Ishikawa (cell line): ENCODE measurements around the gene IGF1R.

Experiments used
- CEBPB ChIP-seq: IDR thresholded peaks from 2 replicates; pipeline ENCODE4 v1.6.1; 2012
- CREB1 ChIP-seq: IDR thresholded peaks from 2 replicates; pipeline ENCODE4 v1.6.1; 2012; ENCODE audit warnings: low read depth
- EGR1 ChIP-seq: IDR thresholded peaks from 2 replicates; pipeline ENCODE4 v1.6.1; 2012
- EP300 ChIP-seq: IDR thresholded peaks from 2 replicates; pipeline ENCODE4 v1.6.1; 2012; ENCODE audit warnings: borderline replicate concordance
- FOXM1 ChIP-seq: IDR thresholded peaks from 2 replicates; pipeline ENCODE4 v1.6.1; 2012; ENCODE audit warnings: low read depth, borderline replicate concordance
- RAD21 ChIP-seq: IDR thresholded peaks from 2 replicates; pipeline ENCODE4 v1.6.1; 2012; ENCODE audit warnings: low read depth
- REST ChIP-seq: IDR thresholded peaks from 2 replicates; pipeline ENCODE4 v1.6.1; 2012; ENCODE audit warnings: low read depth, mild to moderate bottlenecking
- TAF1 ChIP-seq: IDR thresholded peaks from 2 replicates; pipeline ENCODE4 v1.6.1; 2012; ENCODE audit warnings: low read depth, mild to moderate bottlenecking
- TCF12 ChIP-seq: IDR thresholded peaks from 2 replicates; pipeline ENCODE4 v1.6.1; 2012; ENCODE audit warnings: low read depth
- TEAD4 ChIP-seq: IDR thresholded peaks from 2 replicates; pipeline ENCODE4 v1.6.1; 2012
- YY1 ChIP-seq: IDR thresholded peaks from 2 replicates; pipeline ENCODE4 v1.6.1; 2012; ENCODE audit warnings: low read depth
- TF ChIP-seq, protein P1 (sequence below): IDR thresholded peaks from 2 replicates; pipeline ENCODE4 v1.6.1; 2012

GRCh38 chr15:98772895-98773294 is 124.6 kb downstream of the IGF1R start:
- TF ChIP-seq EP300 (no peak), CEBPB (no peak), RAD21 (no peak), CREB1 (no peak), TCF12 (no peak), EGR1 (no peak), TAF1 (no peak), TEAD4 (no peak), REST (no peak), YY1 (no peak), FOXM1 (no peak)
- TF ChIP-seq, protein P1, sequence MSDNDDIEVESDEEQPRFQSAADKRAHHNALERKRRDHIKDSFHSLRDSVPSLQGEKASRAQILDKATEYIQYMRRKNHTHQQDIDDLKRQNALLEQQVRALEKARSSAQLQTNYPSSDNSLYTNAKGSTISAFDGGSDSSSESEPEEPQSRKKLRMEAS = no peak
